Sigmoid colon (tissue), 4 donors: ENCODE data around the gene NOXRED1.

Source experiments
- EP300 ChIP-seq, 4 donors: sonication (generic); formaldehyde crosslinking; IDR thresholded peaks; one replicate each; pipeline ENCODE4 v1.6.1; 2017; ENCODE audit warnings: antibody characterized with exemption in 4 of 4
- POLR2A ChIP-seq, 2 donors: fragments of 450-650 bp; IDR thresholded peaks; one replicate each; pipeline ENCODE4 v1.6.1; 2016; ENCODE audit warnings: antibody characterized with exemption in 2 of 2, mild to moderate bottlenecking in 2 of 2, moderate library complexity in 2 of 2

GRCh38 chr14:77469067-77469505 is 45.8 kb upstream of the NOXRED1 start:
- TF ChIP-seq EP300 (IDR thresholded peaks at IDR 0.05) (no peak), POLR2A (IDR thresholded peaks at IDR 0.05) (no peak)
